Activated T-cell treated with anti-CD3 and anti-CD28 coated beads for 48 hours (primary cell): ENCODE results near the gene HIVEP3.

Experiments
- DNase-seq: peaks from one replicate; pipeline ENCODE4 v3.0.0-alpha.2; 2020; ENCODE audit warnings: low read depth

The HIVEP3 gene

DNA sequence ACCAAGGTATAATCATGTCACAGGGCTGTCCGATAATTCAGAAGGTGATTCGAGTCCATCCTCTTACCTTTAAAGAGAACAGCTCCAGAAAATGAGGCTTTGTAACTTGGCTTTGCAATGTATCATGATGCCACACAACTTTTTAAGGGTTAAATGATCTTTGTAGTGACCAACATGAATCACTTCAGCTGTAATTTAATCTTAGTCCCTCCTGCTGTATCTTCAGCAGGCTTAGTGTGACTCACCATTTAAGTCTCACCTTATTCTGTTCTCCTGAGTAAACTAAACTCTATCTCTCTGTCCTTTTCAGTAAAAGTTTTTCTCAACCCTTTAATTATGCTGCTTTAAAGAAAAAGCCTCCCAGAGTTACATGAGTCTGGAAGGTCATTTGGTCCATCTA lies 1.9 kb upstream of the HIVEP3 start:
- DNase-seq = no peak

DNA sequence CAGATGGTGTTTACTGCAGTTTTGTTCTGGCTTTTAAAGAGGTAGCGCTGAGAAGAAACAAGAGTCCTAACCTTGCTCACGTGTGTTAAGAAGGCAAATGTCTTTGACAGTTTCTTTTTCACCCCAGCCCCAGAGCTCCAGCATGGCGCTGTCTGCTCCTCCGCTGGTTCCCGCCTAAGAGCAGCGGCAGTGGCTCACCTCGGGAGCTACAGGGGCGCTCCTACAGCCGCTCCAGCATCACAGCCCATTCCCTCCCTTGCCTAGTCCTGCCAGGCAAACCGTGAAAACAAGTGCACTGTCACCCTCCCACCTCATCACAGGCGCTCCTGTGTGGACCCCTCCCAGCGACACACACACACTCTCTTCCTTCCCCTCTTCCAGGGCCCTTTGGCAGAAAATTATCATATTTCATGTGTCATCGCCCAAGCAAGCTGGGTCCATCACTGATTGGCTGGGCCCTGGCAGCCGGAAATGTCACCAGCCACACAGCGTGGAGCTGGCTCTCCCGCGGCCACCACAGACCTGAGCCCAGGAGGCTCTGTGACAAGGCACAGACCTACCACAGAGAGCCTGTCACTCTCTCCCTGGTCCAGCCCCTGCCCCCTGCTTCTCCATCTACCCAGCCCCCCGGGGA lies 1.2 kb upstream of the HIVEP3 start:
- peak; percentile 81 for DNase-seq

DNA sequence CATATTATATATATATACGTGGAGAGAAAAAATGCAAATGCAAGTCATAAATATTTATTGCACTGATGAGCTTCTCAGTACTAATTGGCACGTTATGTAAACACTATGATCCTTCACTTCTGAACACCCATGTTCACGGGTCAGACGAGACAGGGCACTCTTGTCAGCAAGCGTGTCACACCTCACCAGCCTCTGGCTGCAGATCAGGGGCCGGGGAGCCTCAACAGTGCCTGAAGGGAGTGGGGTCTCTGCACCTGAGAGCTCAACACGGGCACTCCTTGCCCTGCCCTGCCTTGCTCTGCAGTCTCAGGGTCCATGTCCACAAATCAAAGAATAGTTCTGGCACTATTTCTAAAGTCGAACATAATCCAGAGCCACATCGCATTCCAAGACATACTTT lies 409 bp upstream of the HIVEP3 start:
- no peak for DNase-seq

DNA sequence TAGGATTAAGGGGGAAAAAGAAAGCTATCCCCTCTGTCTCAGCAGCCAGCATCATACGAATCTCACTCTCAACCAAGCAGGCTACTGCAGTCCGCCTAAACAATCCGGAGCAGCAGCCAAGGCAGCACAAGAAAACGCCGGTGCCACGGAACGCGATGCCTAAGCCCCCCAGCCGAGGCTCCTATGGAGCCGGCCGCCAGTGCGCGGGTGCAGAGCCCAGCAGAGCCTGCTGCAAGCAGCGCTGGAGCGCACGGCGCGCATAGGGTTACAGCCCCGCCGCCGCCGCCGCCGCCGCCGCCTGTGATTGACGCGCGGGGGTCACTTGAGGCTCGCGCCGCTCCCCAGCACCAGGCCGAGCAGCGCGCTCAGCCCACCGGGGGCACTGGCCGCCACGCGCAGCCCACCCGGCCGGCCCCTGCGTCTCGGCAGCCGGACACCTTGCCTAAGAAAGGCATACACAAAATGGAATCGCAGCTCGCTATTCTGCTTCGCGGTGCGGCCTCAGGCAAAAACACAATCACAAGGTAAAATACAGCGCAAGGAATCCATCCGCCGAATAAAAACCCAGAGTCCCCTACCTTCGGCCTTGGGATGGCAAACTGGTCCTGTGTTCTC lies 780 bp downstream of the HIVEP3 start:
- DNase-seq = peak; percentile 50

DNA sequence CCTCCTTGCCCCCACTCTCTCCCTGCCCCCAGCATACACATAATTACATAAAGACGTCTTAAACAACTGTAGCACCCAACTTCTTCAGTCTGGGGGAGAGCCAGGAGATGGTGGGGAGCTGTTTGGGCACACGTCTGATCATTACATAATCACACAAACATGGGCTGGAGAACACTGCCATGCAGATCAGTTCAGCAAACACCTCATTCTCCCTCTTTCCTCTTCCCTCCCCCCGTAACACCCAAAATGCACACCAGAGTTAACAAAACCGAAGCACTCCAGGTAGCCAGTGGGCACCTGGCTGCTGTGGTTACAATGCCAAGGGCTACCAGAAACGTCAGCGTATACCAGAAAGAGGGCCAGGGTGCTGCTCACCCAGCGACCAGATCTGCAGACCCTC lies 1.6 kb downstream of the HIVEP3 start:
- DNase-seq = no peak

DNA sequence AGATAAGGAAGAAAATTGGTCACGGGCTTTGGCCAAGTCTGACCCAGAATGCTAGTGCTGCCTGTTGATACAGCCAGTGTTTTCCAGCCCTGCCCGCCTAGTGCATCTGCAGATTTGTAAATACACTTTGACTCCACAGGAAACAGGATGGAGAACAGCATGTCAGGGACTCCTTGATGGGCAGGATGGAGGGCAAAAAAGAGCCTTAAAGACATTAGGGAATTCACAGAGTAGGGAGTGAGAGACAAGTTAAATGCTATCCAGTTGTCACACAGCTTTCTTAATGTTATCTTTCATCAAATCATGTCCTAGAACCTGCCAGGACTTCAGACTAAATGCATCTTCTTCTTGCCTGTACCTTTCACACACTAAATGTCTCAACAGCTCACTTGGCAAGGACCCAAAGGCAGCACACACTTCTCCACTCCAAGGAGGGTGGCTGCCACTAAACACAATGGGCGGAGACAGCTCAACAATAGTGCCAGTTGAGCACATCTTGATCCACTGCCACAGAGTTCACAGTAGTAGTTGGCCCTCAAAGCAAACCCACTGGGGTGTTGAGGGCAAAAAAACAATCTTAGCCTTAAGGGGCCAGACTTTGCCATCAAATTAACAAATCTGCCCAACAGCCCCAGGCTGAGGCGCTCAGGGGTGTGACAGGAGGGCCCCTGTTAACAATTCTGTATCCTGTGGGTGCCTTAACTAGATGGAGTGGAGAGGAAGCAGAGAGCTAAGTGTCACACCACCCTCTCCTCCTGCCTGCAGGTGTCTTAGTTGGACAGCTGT lies 2.7 kb downstream of the HIVEP3 start:
- no peak for DNase-seq

DNA sequence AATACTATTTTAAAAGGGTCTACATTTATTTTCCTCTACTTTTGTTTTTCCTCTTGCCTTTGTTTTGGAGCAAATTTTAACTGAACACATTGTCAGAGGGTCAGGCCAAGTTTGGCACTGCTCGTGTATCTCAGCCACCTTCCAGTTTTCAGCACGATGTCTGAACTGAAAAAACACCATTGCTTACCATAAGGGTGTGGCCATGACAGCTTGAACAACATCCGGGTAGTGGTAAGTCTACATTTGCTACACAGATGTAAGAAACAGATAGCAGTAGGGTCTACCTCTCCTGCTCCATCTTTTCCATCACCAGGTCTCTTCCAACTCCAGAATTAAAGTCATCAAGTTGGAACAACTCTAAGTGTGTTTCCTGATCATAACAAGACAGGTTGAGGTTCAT lies 4.2 kb downstream of the HIVEP3 start:
- DNase-seq = no peak

DNA sequence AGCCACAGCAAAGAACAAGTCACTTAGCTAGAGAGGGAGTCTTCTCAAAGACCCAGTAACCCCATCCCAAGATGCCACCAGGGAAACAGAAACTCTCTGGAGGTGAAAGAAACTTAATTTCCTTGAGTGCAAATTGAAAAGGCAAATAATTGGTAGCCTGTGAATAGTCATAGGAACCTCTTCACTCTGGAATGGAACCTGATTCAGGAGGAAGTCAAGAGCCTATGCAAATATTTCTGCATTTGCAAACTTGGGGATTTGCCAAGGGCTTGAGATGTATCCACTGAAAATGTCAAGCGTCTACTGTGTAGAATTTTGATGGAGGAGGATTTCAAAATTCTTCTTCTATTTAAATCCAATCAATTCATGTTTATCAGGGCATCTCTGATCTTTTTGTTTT lies 5.7 kb downstream of the HIVEP3 start:
- DNase-seq = no peak

DNA sequence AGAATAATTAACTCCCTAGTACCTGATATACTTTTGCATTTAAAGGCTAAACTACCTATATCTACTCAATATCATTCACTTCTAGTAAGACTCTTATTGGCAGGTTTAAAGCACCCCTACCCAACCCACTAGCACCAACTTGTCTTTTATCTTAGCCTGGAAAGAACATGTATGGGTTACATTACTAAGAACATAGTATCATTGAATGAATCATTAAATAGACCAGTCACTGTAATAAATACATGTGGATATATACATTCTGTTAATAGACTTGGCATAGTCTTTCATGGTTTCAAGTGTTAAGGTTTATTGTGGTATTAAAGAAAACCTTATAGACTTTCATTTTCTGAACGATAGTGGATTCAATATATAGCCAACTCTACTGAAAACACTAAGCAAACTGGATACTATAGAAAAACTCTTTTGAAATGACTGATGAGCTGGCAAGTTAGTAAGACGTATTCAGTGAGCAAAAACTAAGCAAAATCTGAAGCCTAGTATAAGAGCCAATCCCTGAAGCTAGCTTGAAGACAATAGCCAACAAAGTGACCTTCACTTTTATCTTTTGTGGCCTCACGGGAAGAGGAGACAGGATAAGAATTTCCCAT lies 10.3 kb downstream of the HIVEP3 start:
- no peak for DNase-seq

DNA sequence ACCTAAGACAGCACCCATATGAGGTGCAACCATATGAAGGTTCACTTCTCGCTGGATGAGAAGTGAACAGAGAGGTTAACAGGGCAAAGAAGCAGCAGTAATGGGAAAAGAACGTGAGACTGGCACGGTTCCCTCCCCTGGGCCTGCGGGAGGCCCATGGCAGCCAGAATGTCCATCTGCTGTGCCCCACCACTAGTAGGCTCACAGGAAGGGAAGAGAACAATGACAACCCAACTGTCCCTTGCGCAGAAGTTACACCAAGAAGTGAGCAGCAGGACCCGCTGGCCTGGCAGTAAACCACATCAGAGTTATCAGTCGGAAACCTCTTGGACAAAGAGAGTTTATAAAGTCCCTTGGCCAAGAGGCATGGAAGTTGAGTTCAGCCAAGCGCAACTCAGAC lies 11.3 kb downstream of the HIVEP3 start:
- no peak for DNase-seq

DNA sequence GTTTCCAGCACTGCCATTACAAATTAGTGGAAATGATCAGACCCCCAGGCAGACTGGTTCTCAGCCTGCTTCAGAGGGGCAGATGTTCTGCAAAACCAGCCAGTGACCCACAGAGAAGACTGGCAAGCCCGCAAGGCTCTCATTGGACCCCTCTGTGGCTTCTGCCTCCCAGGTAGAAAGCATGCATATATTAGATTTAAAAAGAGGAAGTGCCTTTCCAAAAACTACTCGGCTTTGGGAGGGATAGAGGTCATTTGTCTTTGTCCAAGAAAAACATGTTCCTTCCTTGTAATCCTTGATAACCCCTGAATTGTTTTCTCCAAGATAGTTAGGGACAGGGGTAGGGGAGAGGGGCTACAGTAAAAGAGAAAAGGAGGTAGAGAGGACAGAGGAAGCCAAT lies 11.8 kb downstream of the HIVEP3 start:
- DNase-seq = no peak

DNA sequence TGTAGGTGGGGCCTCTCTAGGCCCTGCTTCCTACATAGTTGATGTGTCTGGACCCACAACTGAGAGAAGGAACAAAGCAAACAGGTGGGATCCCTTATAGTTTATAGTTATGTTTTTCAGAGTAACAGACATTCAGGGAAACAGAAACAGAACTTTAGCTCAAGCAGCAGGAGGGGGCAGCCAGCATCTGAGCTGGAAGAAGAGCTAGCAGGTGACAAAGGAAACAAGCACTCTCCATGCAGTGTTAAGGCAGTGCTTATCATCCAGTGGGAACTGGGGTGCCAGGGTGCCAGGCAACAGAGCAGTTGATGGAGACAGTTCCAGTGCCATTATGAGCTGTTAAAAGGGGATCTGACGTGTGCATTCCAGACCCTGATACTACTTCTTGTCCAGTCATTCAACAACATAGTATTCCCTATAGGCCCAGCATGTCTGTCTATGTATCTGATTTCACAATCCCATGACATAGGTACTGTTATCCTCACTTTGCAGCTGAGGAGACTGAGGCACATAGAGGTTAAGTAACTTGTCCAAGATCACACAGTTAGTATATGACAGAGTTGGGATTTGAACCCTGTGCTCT lies 13.5 kb downstream of the HIVEP3 start:
- DNase-seq = no peak

DNA sequence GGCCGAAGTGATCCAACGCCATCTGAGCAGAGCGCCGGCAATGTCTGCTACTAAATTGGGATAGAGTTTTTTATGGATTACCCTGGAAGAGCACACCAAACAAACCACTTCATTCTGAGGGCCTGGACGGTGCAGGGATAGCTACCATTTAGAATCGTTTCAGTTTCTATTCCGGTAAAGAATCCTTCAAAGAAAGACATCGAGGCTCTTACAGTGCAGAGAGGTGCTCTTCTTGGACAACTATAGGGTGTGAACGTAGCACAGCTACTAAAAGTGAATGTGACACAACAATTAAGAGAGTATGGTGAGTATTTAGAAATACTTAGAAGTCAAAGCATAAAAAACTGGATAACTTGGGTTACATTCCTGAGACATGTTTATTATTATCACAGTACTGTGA lies 16.1 kb downstream of the HIVEP3 start:
- no peak for DNase-seq

DNA sequence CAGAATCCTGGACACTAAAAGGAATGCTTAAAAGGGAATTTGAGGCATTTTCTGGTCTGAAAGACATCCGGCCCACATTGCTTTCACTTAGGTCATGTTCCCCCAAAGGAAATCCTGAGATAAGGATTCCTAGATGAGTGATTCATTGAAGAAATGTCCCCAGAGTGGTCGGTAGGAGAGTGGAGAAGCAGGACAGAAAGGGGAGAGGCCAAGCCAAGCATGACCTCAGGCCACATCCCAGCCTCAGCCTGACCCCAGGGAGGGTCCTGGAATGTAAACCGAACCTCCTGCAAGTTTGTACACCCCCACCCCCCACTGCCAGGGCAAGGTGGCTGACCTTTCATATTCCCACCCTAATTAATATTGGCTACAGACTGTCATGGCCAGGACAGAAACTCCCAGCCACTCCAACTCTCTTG lies 16.6 kb downstream of the HIVEP3 start:
- DNase-seq = no peak

DNA sequence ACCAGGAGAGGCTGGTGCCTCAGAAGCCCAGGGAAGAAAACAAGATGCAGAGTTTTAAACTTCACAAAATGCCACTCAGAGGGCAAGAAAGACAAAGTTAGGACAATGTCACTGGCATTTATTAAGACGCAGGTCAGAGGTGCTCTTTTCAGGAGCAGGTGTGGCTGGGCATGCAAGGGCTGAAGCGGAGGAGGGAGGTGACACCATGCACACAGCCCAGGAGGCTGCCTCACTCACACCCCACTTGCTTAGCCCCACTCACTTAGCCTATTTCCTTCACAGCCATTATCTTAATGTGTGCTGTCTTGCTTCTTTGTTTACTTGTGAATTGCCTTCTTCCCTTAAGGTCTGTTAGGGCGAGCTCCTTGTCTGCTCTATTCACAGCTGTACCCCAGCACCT lies 17.2 kb downstream of the HIVEP3 start:
- DNase-seq = no peak

DNA sequence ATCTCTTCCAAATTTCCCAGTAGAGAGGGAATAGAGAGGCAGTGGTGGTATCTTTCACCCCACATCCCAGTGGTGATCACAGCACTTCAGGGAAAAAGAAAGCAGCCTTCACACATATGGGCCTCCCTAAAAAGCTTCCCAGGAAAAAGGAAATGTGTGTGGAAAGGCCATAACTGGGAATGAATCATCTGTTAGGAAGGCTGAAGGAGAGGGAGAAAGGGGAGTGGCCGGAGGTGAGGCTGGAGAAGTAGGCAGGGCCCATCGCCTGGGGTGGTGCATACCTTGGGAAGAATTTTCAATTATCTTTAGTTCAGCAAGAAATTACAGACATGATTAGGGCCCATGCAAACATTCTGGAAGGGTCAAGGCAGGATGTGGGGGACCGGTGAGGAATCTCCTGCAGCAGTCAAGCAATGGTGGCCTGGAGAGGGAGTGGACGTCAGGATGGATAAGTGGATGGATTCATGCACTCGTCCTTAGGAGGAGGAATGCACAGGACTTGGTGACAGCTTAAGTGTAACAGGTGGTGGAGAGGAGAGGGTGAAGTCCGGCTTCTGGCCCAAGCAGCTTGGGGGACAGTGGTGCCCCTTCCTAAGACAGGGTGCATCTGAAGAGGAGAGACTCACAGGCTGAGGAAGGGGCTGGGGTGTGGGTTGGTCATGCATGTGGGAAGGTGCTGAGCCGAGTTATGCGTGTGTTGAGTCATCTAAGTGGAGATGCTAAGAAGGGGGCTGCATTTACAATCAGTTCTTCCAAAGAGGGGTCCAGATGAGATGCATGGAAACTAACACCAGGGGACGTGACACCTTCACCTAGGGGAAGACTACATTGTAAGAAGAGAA lies 17.9 kb downstream of the HIVEP3 start:
- DNase-seq = no peak

DNA sequence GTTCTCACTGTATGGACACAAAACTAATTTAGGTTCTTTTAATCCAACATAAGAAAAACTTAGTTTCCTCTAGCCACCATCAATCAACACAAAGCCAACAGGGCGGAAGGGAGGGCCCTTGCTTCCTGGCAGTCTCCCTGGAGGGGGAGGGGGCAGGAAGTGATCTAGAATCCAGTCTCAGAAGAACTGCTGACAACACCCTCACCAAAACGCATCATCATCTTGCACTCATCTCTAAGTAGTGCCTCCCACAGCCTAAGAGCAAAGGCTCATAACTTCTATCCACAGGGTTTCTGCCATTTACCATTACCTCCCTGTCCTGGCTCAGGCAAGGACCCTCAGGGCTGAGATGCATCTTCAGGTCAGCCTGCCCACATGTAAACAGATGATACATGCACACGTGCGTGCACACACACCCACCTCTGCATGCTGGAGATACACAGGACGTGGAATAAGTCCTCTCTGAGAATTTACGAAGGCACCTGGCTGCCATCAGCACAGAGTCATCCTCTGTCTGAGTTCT lies 20.5 kb downstream of the HIVEP3 start:
- DNase-seq = peak; percentile 55

DNA sequence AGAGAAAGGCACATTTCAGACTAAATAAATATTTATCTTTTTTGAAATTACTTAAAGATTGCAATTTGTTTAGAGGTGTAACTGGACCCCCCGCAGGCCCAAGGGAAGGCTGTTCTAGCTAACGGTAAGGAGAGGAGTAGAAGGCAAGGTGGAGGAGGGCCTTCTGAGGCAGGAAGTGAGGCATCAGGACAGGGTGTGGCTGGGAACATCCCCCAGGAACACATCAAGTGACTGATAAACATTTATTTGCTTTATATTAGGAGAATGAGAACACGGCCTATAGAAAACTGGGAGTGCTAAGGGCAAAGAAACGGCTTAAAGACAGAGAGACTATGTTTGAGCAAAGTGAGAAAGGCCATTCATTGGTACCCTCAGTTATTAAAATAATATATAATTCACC lies 23.2 kb downstream of the HIVEP3 start:
- no peak for DNase-seq

DNA sequence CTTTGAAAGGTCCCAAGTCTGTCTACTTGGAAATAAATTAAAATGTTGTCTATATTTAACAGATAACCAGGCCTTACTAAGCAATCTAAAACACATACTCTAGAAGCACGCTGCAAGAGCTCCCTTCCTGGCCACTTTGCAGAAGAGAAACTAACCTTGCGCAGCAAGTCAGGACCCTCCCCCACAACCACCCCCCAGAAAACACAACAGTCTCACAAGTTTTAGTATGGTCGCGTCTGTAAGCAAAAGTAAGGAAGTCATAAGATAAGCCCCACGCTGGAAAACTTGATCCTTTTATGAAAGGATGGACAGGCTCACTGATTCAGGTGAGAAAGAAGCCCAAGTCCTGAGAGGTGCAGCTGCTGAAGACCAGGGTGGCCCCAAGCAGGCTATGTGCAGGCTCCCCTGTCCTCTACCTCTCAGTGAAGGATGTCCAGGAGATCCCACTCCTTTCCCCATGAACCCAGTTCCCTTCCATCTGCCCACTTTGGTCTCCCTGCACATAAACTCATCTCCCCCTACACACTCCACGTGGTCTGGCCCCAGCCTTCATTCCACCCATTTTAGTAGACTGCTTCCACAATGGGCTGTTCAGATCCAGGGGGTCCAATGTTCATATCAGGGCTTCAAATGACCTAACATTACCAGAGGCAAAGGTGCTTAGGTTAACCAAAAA lies 23.8 kb downstream of the HIVEP3 start:
- DNase-seq = no peak

DNA sequence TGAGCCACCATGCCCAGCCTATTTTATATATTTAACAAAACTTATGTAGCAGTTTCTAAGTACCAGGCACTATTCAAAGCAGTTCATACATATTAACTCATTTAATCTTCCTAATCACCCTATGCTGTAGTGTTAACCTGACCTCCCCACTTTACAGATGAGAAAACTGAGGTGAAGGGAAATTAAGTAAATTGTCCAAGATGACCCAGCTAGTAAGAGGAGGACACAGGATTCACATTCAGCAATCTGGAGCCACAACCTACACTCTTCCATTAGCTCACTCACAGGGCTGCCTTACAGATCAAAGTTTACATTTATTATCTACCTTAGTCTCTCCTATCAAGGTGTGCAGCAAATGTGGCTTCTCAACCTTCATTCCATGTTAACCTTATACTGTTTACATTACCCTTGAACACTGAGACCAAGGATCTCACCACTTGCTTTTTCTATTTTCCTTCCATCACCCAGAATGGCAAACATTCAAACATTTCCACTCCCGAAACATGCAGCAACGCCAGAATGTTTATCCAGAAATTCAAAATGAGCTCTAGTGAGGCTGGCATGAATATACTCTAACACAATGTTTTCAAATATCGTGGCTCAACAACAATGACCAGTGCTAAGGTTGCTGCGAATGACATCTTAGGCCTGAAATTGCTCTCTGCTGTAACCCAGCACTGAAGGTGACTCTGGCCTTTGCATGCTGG lies 24.5 kb downstream of the HIVEP3 start:
- no peak for DNase-seq
